GM23338 (cell line): Measurements from ENCODE around the gene MEI1. TPM values are rescaled to one million over a fixed set of nuclear protein-coding genes. Genes with fewer than 3 reads are reported as not detected.

Experiments used
- ATAC-seq: fragments of 200-7000 bp; cut with Tn5 transposase; 3 replicates; pipeline ENCODE4 v1.9.1; 2020
- DNase-seq: peaks from one replicate; pipeline ENCODE4 v3.0.0-alpha.2; 2015; ENCODE audit warnings: low spot score
- H2AFZ ChIP-seq: fragments of 200-600 bp; sonication (generic); 2 replicates; pipeline ENCODE4 v1.8.0; 2016; ENCODE audit warnings: antibody characterized with exemption, mild to moderate bottlenecking, moderate library complexity
- H3F3A ChIP-seq: fragments of 200-600 bp; sonication (generic); replicated peaks from 2 replicates; pipeline ENCODE4 v1.8.0; 2017; ENCODE audit warnings: antibody characterized with exemption, mixed run types, low read depth
- H3K27ac ChIP-seq: fragments of 200-600 bp; sonication (generic); 2 replicates; pipeline ENCODE4 v1.6.1; 2016; ENCODE audit warnings: low read depth
- H3K27me3 ChIP-seq: fragments of 200-600 bp; sonication (generic); 2 replicates; pipeline ENCODE4 v1.8.0; 2016; ENCODE audit warnings: mild to moderate bottlenecking, mixed run types, moderate library complexity; ENCODE audit not compliant: insufficient read depth
- H3K36me3 ChIP-seq: fragments of 200-600 bp; sonication (generic); 2 replicates; pipeline ENCODE4 v1.8.0; 2016; ENCODE audit warnings: mild to moderate bottlenecking; ENCODE audit not compliant: insufficient read depth
- H3K4me1 ChIP-seq: fragments of 200-600 bp; sonication (generic); 2 replicates; pipeline ENCODE4 v1.8.0; 2016; ENCODE audit warnings: mild to moderate bottlenecking, moderate library complexity; ENCODE audit not compliant: insufficient read depth
- H3K4me2 ChIP-seq: fragments of 200-600 bp; sonication (generic); 2 replicates; pipeline ENCODE4 v1.7.1; 2017; ENCODE audit warnings: mixed run types
- H3K4me3 ChIP-seq: fragments of 200-600 bp; sonication (generic); 2 replicates; pipeline ENCODE4 v1.6.1; 2016; ENCODE audit warnings: mixed run types
- H3K79me2 ChIP-seq: fragments of 200-600 bp; sonication (generic); replicated peaks from 2 replicates; pipeline ENCODE4 v1.8.0; 2017; ENCODE audit warnings: mild to moderate bottlenecking; ENCODE audit not compliant: insufficient read depth
- H3K9me2 ChIP-seq: fragments of 200-600 bp; sonication (generic); 2 replicates; pipeline ENCODE4 v1.8.0; 2017; ENCODE audit not compliant: insufficient read depth
- H4K20me1 ChIP-seq: fragments of 200-600 bp; sonication (generic); replicated peaks from 2 replicates; pipeline ENCODE4 v1.8.0; 2017; ENCODE audit warnings: mild to moderate bottlenecking; ENCODE audit not compliant: insufficient read depth
- H3K27ac Mint-ChIP-seq: 2 replicates; pipeline ENCODE4 v1.8.0; 2020; ENCODE audit warnings: inconsistent platforms, mild to moderate bottlenecking, moderate library complexity, mixed read lengths
- H3K27me3 Mint-ChIP-seq: 3 replicates; pipeline ENCODE4 v1.8.0; 2022; ENCODE audit warnings: low read depth, mild to moderate bottlenecking, moderate library complexity, mixed read lengths, inconsistent platforms; ENCODE audit not compliant: insufficient read depth, poor library complexity
- H3K36me3 Mint-ChIP-seq: 3 replicates; pipeline ENCODE4 v1.8.0; 2021; ENCODE audit warnings: low read depth, mild to moderate bottlenecking, inconsistent platforms, moderate library complexity, mixed read lengths
- H3K4me1 Mint-ChIP-seq: 3 replicates; pipeline ENCODE4 v1.8.0; 2020; ENCODE audit warnings: mild to moderate bottlenecking, inconsistent platforms, mixed read lengths
- H3K4me3 Mint-ChIP-seq: 3 replicates; pipeline ENCODE4 v1.8.0; 2021; ENCODE audit warnings: moderate library complexity, mild to moderate bottlenecking, inconsistent platforms, mixed read lengths
- H3K9me3 Mint-ChIP-seq: 3 replicates; pipeline ENCODE4 v1.8.0; 2020; ENCODE audit warnings: moderate library complexity, mild to moderate bottlenecking, inconsistent platforms, mixed read lengths
- EZH2phosphoT487 ChIP-seq: fragments of 200-600 bp; sonication (generic); IDR thresholded peaks from one replicate; pipeline ENCODE4 v1.8.1; 2018; ENCODE audit warnings: antibody characterized with exemption; ENCODE audit not compliant: unreplicated experiment
- NANOG ChIP-seq: IDR thresholded peaks from 2 replicates; pipeline ENCODE4 v1.6.1; 2016; ENCODE audit warnings: antibody characterized with exemption, borderline replicate concordance
- POLR2AphosphoS5 ChIP-seq: IDR thresholded peaks from 2 replicates; pipeline ENCODE4 v1.6.1; 2016; ENCODE audit warnings: antibody characterized with exemption, low read depth
- ZNF114 ChIP-seq: fragments of 250-450 bp; sonication (Bioruptor Pico); IDR thresholded peaks from 2 replicates; pipeline ENCODE4 v1.5.0; 2020; ENCODE audit warnings: mild to moderate bottlenecking, moderate library complexity
- ZNF331 ChIP-seq: fragments of 250-450 bp; sonication (Bioruptor Pico); IDR thresholded peaks from 2 replicates; pipeline ENCODE4 v1.5.0; 2020; ENCODE audit warnings: low read depth, mild to moderate bottlenecking, moderate library complexity
- polyA plus RNA-seq: library from polyadenylated mRNA; unstranded; fragments of >200 nt; fragmentation: Nextera tagmentation; extraction: Ambion mirVana; gene quantifications from 2 replicates; pipeline ENCODE4 v1.2.1, GENCODE V29; 2016
- total RNA-seq: library from RNA; depleted of rRNA; stranded (reverse); fragments of >200 nt; shearing (Covaris generic); gene quantifications from 2 replicates; pipeline ENCODE4 v1.2.3, GENCODE V29; 2014
- TF ChIP-seq, protein P1 (sequence below): IDR thresholded peaks from 2 replicates; pipeline ENCODE4 v1.6.1; 2016; ENCODE audit warnings: antibody characterized with exemption
- TF ChIP-seq, protein P2 (sequence below): IDR thresholded peaks from one replicate; pipeline ENCODE4 v1.6.1; 2018; ENCODE audit warnings: antibody characterized with exemption; ENCODE audit not compliant: unreplicated experiment

Gene MEI1
- total and polyA plus RNA-seq, 2 experiments from 2014 or later: 0.28 to 0.87 TPM

DNA sequence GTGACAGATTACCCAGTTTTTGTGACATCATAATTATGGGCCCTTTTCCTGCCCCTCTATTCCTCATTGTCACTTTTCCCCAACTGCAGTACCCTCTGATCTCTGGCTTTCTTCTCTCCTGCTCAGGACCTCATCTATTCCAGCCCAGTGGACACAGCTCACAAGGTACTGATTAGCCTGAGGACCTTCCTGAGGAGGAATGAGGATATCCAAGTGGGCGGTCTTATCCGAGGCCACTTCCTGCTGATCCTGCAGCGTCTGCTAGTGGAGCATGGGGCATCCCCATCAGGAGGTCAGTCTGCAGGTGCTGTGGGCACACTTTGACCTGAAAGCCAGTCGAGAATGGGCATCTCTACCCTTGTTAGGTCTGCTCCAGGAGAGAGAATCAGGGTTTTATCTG, 76.7 kb downstream of the MEI1 start:
- no peaks in the 10 kb centered on the region for H3K9me3 Mint-ChIP-seq
- Histone ChIP-seq H3K4me1 (no peaks in the 10 kb centered on the region; the same call in 1 of the 2 replicates), H2AFZ (peak overlapping the region; percentile 78; the same call in 1 of the 2 replicates), H3K4me3 (no peak overlapping the region), H3F3A (no peaks in the 10 kb centered on the region), H3K79me2 (no peaks in the 10 kb centered on the region), H3K4me2 (no peak overlapping the region), H3K27ac (no peak overlapping the region), H4K20me1 (no peaks in the 10 kb centered on the region), H3K9me2 (no peaks in the 10 kb centered on the region), H3K36me3 (no peaks in the 10 kb centered on the region), H3K27me3 (no peaks in the 10 kb centered on the region)
- no peak overlapping the region for H3K27ac Mint-ChIP-seq
- TF ChIP-seq ZNF331 (CRISPR knock-in tag) (no peak), EZH2phosphoT487 (no peak), NANOG (no peak)
- H3K27me3 Mint-ChIP-seq: peaks cover 10% of the 10 kb centered on the region
- H3K4me3 Mint-ChIP-seq: no peak overlapping the region
- no peaks in the 10 kb centered on the region; the same call in 2 of the 3 replicates for H3K4me1 Mint-ChIP-seq
- no peaks in the 10 kb centered on the region for H3K36me3 Mint-ChIP-seq
- no peak; the same call in 2 of the 3 replicates for ATAC-seq
- DNase-seq: no peak

DNA sequence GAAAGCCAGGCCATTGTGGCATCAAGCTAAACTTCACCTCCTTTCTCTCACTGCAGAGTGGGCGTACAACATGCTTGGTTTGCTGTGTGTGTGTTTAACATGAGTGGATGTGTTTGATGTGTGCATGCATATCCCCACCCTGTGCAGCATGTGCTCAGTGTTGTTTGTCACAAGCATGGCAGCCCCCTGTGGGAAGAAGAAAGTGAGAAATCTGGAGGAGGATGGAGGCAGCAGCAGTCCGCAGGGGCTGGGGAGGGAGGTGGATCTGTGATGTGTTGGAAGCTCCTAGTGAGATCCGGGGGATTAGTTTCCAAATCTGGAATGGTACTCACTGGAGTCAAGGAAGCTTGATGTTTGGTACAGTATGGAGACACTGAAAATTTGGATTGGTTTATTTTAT, 77.1 kb downstream of the MEI1 start:
- 0 out of 2 replicates have a peak overlapping the region, but pooled peaks have one; percentile 78 for H2AFZ ChIP-seq
- no peak overlapping the region for H3K4me2 ChIP-seq
- H3K27me3 ChIP-seq: no peaks in the 10 kb centered on the region
- no peaks in the 10 kb centered on the region for H3K9me3 Mint-ChIP-seq
- no peaks in the 10 kb centered on the region for H3K36me3 ChIP-seq
- H3K9me2 ChIP-seq: no peaks in the 10 kb centered on the region
- H3K4me1 ChIP-seq: no peaks in the 10 kb centered on the region; the same call in 1 of the 2 replicates
- no peaks in the 10 kb centered on the region for H3F3A ChIP-seq
- H3K4me3 Mint-ChIP-seq: no peak overlapping the region
- H3K27ac Mint-ChIP-seq: no peak overlapping the region
- H3K4me3 ChIP-seq: no peak overlapping the region
- H3K4me1 Mint-ChIP-seq: no peaks in the 10 kb centered on the region; the same call in 2 of the 3 replicates
- no peaks in the 10 kb centered on the region for H4K20me1 ChIP-seq
- H3K79me2 ChIP-seq: no peaks in the 10 kb centered on the region
- ATAC-seq (no peak), DNase-seq (no peak)
- H3K27me3 Mint-ChIP-seq: peaks cover 10% of the 10 kb centered on the region
- no peak overlapping the region for H3K27ac ChIP-seq
- TF ChIP-seq, protein P1, sequence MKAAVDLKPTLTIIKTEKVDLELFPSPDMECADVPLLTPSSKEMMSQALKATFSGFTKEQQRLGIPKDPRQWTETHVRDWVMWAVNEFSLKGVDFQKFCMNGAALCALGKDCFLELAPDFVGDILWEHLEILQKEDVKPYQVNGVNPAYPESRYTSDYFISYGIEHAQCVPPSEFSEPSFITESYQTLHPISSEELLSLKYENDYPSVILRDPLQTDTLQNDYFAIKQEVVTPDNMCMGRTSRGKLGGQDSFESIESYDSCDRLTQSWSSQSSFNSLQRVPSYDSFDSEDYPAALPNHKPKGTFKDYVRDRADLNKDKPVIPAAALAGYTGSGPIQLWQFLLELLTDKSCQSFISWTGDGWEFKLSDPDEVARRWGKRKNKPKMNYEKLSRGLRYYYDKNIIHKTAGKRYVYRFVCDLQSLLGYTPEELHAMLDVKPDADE: no peak
- TF ChIP-seq, protein P2, sequence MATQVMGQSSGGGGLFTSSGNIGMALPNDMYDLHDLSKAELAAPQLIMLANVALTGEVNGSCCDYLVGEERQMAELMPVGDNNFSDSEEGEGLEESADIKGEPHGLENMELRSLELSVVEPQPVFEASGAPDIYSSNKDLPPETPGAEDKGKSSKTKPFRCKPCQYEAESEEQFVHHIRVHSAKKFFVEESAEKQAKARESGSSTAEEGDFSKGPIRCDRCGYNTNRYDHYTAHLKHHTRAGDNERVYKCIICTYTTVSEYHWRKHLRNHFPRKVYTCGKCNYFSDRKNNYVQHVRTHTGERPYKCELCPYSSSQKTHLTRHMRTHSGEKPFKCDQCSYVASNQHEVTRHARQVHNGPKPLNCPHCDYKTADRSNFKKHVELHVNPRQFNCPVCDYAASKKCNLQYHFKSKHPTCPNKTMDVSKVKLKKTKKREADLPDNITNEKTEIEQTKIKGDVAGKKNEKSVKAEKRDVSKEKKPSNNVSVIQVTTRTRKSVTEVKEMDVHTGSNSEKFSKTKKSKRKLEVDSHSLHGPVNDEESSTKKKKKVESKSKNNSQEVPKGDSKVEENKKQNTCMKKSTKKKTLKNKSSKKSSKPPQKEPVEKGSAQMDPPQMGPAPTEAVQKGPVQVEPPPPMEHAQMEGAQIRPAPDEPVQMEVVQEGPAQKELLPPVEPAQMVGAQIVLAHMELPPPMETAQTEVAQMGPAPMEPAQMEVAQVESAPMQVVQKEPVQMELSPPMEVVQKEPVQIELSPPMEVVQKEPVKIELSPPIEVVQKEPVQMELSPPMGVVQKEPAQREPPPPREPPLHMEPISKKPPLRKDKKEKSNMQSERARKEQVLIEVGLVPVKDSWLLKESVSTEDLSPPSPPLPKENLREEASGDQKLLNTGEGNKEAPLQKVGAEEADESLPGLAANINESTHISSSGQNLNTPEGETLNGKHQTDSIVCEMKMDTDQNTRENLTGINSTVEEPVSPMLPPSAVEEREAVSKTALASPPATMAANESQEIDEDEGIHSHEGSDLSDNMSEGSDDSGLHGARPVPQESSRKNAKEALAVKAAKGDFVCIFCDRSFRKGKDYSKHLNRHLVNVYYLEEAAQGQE: no peak
- TF ChIP-seq NANOG: no peak
- TF ChIP-seq ZNF331 (CRISPR knock-in tag): no peak
- no peak for TF ChIP-seq POLR2AphosphoS5
- no peak for TF ChIP-seq ZNF114 (CRISPR knock-in tag)
- no peaks in the 10 kb centered on the region for H3K36me3 Mint-ChIP-seq
